AG09319 (cell line): ENCODE data around the gene COG7.
"Not testable (repeated sequence)": the region's sequence is repeated elsewhere in the genome, so short reads cannot be mapped to it uniquely, and the experiment has no call there.

Experiments
- DNase-seq: peaks from one replicate; pipeline ENCODE4 v3.0.0-alpha.2; 2010; ENCODE audit warnings: low read depth; ENCODE audit errors: extremely low read depth
- CTCF ChIP-seq: IDR thresholded peaks from 2 replicates; pipeline ENCODE4 v1.5.1; 2011; ENCODE audit warnings: low read depth, mild to moderate bottlenecking, inconsistent platforms, low read length, moderate library complexity

Gene COG7

GRCh38 chr16:23469814-23470213 is 16.8 kb upstream of the COG7 start:
- DNase-seq, result no peak
- TF ChIP-seq CTCF, result no peak

- DNase-seq, result no peak
- TF ChIP-seq CTCF, result no peak
These were observed 13.3 kb upstream of the COG7 start for GRCh38 chr16:23466162-23466885.

DNA sequence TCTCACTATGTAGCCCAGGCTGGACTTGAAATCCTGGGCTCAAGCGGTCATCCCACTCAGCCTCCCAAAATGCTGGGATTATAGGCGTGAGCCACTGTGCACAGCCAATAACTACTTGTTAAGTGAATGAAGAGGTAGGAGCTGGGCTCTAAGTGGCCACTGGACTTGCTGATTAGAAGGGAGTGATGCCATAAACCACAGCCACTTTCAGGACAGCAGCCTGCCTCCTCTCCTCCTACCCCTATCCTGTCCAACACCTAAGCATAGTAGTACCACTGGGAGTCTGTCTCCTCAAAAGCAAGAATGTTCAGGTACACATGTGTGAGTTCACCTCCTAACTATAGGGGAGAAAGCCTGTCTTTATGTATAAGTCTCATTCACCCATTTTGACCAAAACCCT is 12.2 kb upstream of the COG7 start:
- no peak for DNase-seq
- no peak for TF ChIP-seq CTCF

GRCh38 chr16:23464196-23464595 is 11.2 kb upstream of the COG7 start:
- no peak for DNase-seq
- TF ChIP-seq CTCF, result no peak

GRCh38 chr16:23462994-23463393 is 10.0 kb upstream of the COG7 start:
- DNase-seq, result peak; percentile 91

GRCh38 chr16:23453338-23454052 is 506 bp upstream of the COG7 start:
- no peak for TF ChIP-seq CTCF
- DNase-seq, result no peak

DNA sequence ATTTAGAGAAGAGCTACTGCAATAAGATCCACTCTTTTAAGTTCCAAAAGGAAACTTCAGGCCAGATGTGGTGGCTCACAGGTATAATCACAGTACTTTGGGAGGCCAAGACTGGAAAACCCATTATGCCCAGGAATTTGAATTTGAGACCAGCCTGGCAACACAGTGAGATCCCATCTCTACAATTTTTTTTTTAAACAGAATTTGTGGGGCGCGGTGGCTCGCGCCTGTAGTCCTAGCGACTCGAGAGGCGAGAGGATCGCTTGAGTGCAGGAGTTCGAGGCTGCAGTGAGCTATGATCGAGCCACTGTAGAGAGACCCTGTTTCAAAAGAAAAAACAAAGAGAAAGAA is 793 bp downstream of the COG7 start:
- no peak for DNase-seq
- no peak for TF ChIP-seq CTCF

DNA sequence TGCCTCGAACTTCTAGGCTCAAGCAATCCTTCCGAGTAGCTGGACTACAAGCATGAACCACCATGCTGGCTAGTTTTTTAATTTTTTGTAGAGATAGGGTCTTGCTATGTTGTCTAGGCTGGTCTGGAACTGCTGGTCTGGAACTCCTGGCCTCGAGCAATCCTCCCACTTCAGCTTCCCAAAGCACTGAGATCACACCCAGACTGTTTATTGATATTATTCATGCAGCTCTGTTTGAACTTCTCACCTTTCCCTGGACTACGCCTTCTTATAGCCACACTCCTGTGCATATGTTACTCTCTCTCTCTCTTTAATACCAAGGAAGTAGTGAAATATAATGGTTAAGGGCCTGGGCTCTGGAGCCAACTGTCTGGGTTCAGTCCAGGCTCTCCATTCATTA is 4.6 kb downstream of the COG7 start:
- DNase-seq, result no peak
- TF ChIP-seq CTCF, result no peak

- DNase-seq, result not testable (repeated sequence)
These were observed 15.4 kb downstream of the COG7 start for GRCh38 chr16:23437542-23437941.
